ENCODE results near the gene CADM2.

GRCh38 chr3:84946240-84946639 lies 12.5 kb upstream of the CADM2 start:
- TF ChIP-seq POLR2A (IDR thresholded peaks at IDR 0.05; ENCODE audit: low read depth, low read length) (no peak), TAF1 (IDR thresholded peaks at IDR 0.05; ENCODE audit: borderline replicate concordance, low read depth, low read length) (no peak)

Measured in GM12892 (cell line).